ENCODE results near the gene CFAP141.

GRCh38 chr1:154208677-154209388, 2.7 kb upstream of the CFAP141 start:
- TF ChIP-seq EZH2 (IDR thresholded peaks at IDR 0.05; ENCODE audit: low read length), result no peak
- no peak for TF ChIP-seq CTCF (optimal IDR thresholded peaks at IDR 0.05 in 1 of 3, IDR thresholded peaks at IDR 0.05 in 1 of 3, conservative IDR thresholded peaks at IDR 0.05 in 1 of 3; ENCODE audit: extremely low read depth in 1 of 3, insufficient read depth in 2 of 3, low read length in 3 of 3)

All from keratinocyte (primary cell).